Activated T-cell treated with anti-CD3 and anti-CD28 coated beads for 4 hours (primary cell): ENCODE data around the gene CCDC112.
"Not testable (repeated sequence)": the region's sequence is repeated elsewhere in the genome, so short reads cannot be mapped to it uniquely, and the experiment has no call there.

Experiments used
- DNase-seq: peaks from one replicate; pipeline ENCODE4 v3.0.0-alpha.2; 2020

Gene CCDC112

GRCh38 chr5:115249379-115249778 is 47.1 kb downstream of the CCDC112 start:
- DNase-seq = not testable (repeated sequence)

DNA sequence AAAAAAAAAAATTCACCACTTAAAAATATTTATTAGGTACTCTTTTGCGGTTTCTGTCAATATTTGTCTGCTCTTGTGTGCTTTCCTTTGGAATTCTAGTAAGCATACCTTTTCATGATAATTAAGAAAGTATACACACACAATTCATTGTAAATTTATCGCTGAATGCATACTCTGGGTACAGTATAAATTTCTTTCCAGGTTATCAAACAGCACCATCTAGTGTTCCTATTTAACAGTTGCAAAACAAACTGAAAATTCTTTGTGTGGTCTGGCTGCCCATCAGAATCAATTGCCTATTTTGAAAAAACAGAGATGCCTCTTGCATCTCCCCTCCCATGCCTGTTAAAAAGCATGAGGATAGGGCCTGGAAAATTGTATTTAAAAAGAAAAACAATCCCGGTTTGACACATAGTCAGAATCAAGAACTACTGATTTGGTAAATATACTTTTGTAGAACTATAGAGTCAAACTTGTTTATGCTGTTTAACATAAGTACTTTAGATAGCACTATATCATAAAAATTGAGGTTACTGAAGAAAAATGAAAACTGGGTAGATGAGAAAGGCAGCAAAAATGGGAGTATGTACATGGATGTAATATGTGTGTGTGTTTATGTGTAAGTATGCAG is 50.0 kb downstream of the CCDC112 start:
- no peak for DNase-seq

GRCh38 chr5:115243412-115243811 is 53.0 kb downstream of the CCDC112 start:
- no peak for DNase-seq

- DNase-seq = no peak
Measured at GRCh38 chr5:115241881-115242642, 54.4 kb downstream of the CCDC112 start.

- DNase-seq = no peak
Measured at GRCh38 chr5:115237066-115237465, 59.4 kb downstream of the CCDC112 start.

DNA sequence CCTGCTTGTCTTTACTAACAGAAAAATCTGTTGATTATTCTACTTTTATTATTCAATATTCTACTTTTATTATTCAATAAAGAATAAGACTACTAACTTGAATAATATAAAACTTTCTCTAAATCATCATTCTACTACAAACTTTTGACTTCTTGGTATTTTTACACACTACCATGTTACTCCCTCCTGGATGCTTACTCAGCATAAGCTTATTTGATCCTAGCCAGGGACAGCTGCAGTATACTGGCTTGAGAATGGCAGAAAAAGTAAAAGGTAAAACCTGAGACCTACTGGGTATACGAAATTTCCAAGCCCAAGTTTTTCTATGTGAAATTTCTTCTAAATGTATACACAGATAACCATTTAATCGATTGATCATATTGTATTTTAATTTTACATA is 59.9 kb downstream of the CCDC112 start:
- no peak for DNase-seq

DNA sequence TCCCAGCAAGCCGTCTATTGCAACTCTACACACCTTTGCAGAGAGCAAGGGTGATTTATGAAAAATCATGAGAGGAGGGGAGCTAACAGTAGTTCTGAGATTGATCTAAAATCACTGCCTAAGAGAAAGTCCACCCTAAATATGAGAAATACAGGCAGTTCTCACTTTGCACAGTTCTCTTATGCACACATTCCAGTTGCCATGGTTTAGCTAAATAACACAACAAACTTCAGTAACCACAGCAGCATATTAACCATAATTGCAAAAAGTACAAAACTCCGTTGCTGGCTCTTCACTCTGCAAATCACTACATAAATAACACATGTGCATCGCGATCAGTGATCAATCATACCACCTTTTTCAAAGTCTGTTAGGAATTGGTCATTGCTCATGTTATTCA is 64.9 kb downstream of the CCDC112 start:
- DNase-seq = no peak

GRCh38 chr5:115229606-115230005 is 66.8 kb downstream of the CCDC112 start:
- no peak for DNase-seq

DNA sequence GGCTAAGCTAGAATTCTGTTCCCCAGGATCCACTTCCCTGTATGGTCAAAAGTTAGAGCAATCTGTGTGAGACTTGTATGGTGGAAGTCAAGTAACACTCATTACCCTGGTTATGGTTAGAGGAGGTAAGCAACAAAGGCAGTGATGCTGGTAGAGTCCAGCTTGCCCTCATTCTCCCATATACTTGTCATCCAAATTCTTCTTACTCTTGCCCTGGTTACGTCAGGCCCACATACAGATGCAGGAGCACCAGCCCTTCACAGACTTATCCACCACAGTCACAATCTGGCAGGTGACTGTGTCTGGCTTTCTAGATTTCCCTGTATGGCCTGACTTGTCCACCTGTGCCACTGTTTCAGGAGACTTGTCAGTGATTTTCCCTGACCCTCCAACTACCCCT is 69.2 kb downstream of the CCDC112 start:
- DNase-seq = no peak
